Measurements from ENCODE around the gene YBEY. TPM values are rescaled to one million over a fixed set of nuclear protein-coding genes. Genes with fewer than 3 reads are reported as not detected.

YBEY gene
- total RNA-seq, 3 donors from 2014 or later: 15.4 to 22.8 (median 17.3) TPM

- Histone ChIP-seq H3K27ac (no peak overlapping the region), H3K4me1 (no peaks in the 10 kb centered on the region), H3K27me3 (no peaks in the 10 kb centered on the region), H3K36me3 (peaks cover 11% of the 10 kb centered on the region), H3K9me3 (no peaks in the 10 kb centered on the region), H3K4me3 (no peak overlapping the region)
- no peak for TF ChIP-seq POLR2AphosphoS5 (IDR thresholded peaks at IDR 0.05)
- TF ChIP-seq CTCF (IDR thresholded peaks at IDR 0.05): no peak
- no peak for DNase-seq (ENCODE audit: low spot score in 2 of 2)
- intact Hi-C loops (cut with DNase I; ENCODE audit: low total_unique reads): no loop called here
Measured at GRCh38 chr21:46243960-46244361, 42.2 kb upstream of the YBEY start.

DNA sequence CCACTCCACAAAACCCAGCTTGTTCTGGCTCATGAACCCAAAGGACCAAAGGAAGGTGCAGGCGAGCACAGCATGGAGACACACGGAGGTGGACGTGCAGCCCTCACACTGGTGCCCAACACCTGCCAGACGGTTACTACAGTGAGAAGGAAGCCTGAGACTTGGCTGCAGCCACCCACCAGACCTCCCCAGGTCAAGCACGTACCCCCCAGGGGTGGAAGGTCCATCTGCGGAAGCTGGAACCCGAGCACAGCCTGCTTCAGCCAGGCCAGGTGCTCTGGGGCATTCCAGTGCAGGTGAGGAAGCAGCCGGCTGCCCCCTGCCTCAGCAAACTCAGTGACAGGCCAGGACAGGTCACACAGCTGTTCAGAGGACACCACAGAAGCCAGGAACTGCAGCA lies 41.5 kb upstream of the YBEY start:
- H3K4me1 ChIP-seq: no peaks in the 10 kb centered on the region
- H3K27ac ChIP-seq: no peak overlapping the region
- H3K4me3 ChIP-seq: no peak overlapping the region
- no peaks in the 10 kb centered on the region for H3K27me3 ChIP-seq
- H3K9me3 ChIP-seq: no peaks in the 10 kb centered on the region
- DNase-seq (ENCODE audit: low spot score in 2 of 2): no peak
- peaks cover 11% of the 10 kb centered on the region for H3K36me3 ChIP-seq
- TF ChIP-seq CTCF (IDR thresholded peaks at IDR 0.05) (no peak), POLR2A (IDR thresholded peaks at IDR 0.05) (no peak), POLR2AphosphoS5 (IDR thresholded peaks at IDR 0.05) (no peak)
- intact Hi-C loops (cut with DNase I; ENCODE audit: low total_unique reads): no loop called here

DNA sequence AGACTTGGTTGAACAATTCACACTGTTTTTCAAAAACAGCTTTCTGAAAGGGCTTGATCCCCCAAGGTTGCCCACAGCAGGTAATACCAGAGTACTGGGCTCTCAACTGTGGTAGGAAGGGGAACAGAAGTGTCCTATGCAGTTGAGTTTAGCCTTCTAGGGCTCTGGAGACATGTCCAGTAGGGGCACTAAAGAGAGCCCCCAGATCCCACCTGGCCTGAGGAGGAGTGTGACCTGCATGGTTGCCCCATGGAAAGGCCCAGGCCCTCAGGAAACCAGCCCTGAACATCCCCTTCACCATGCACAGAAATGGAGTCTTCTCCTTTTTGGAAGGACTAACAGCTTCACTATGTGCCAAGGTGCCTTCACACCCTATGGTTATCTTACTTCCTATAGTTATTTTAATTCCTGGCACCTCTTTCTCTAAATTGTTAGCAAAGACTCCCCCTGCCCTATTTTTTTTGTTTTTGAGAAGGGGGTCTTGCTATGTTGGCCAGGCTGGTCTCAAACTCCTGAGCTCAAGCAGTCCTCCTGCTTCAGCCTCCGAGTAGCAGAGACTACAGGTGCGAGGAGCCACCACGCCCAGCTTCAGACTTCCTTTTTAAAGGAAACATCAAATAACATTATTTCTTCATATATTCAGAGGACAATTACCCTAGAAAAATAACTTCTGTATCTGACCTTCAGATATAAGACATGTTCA lies 40.8 kb upstream of the YBEY start:
- H3K36me3 ChIP-seq: peaks cover 11% of the 10 kb centered on the region
- no peak overlapping the region for H3K4me3 ChIP-seq
- intact Hi-C loops (cut with DNase I; ENCODE audit: low total_unique reads): no loop called here
- no peaks in the 10 kb centered on the region for H3K27me3 ChIP-seq
- H3K27ac ChIP-seq: no peak overlapping the region
- no peaks in the 10 kb centered on the region for H3K4me1 ChIP-seq
- TF ChIP-seq POLR2A (IDR thresholded peaks at IDR 0.05): no peak
- TF ChIP-seq POLR2AphosphoS5 (IDR thresholded peaks at IDR 0.05): no peak
- TF ChIP-seq CTCF (IDR thresholded peaks at IDR 0.05): no peak
- H3K9me3 ChIP-seq: no peaks in the 10 kb centered on the region
- no peak for DNase-seq (ENCODE audit: low spot score in 2 of 2)

GRCh38 chr21:46246345-46246744 lies 39.8 kb upstream of the YBEY start:
- Histone ChIP-seq H3K36me3 (peaks cover 11% of the 10 kb centered on the region), H3K4me1 (no peaks in the 10 kb centered on the region), H3K4me3 (no peak overlapping the region), H3K9me3 (no peaks in the 10 kb centered on the region), H3K27ac (no peak overlapping the region), H3K27me3 (no peaks in the 10 kb centered on the region)
- intact Hi-C loops (cut with DNase I; ENCODE audit: low total_unique reads): no loop called here
- TF ChIP-seq CTCF (IDR thresholded peaks at IDR 0.05) (no peak), POLR2A (IDR thresholded peaks at IDR 0.05) (no peak), POLR2AphosphoS5 (IDR thresholded peaks at IDR 0.05) (no peak)
- no peak for DNase-seq (ENCODE audit: low spot score in 2 of 2)

- no peaks in the 10 kb centered on the region for H3K9me3 ChIP-seq
- intact Hi-C loops (cut with DNase I; ENCODE audit: low total_unique reads): no loop called here
- no peaks in the 10 kb centered on the region for H3K4me1 ChIP-seq
- TF ChIP-seq POLR2A (IDR thresholded peaks at IDR 0.05) (no peak), POLR2AphosphoS5 (IDR thresholded peaks at IDR 0.05) (no peak), CTCF (IDR thresholded peaks at IDR 0.05) (no peak)
- H3K27me3 ChIP-seq: no peaks in the 10 kb centered on the region
- no peak for DNase-seq (ENCODE audit: low spot score in 2 of 2)
- peaks cover 11% of the 10 kb centered on the region for H3K36me3 ChIP-seq
- no peak overlapping the region for H3K27ac ChIP-seq
- no peak overlapping the region for H3K4me3 ChIP-seq
Measured at GRCh38 chr21:46247699-46248421, 38.3 kb upstream of the YBEY start.

Measured in breast epithelium (tissue), 4 donors.